Adipocyte (in vitro differentiated cells): ENCODE measurements around the gene GRAMD1A.
"Not testable (repeated sequence)": the region's sequence is repeated elsewhere in the genome, so short reads cannot be mapped to it uniquely, and the experiment has no call there.

ENCODE experiments used
- DNase-seq: peaks from one replicate; pipeline ENCODE4 v3.0.0-alpha.2; 2015; ENCODE audit warnings: low read depth
- H3K27me3 ChIP-seq: replicated peaks from 2 replicates; pipeline ENCODE4 v1.7.0; 2013; ENCODE audit warnings: mild to moderate bottlenecking, low read length, moderate library complexity; ENCODE audit not compliant: control insufficient read depth, insufficient read depth
- H3K36me3 ChIP-seq: 2 replicates; pipeline ENCODE4 v1.7.0; 2013; ENCODE audit warnings: low read length, mild to moderate bottlenecking, moderate library complexity; ENCODE audit not compliant: control insufficient read depth, insufficient read depth, severe bottlenecking
- H3K4me1 ChIP-seq: 2 replicates; pipeline ENCODE4 v1.7.0; 2013; ENCODE audit warnings: mild to moderate bottlenecking, low read length, moderate library complexity; ENCODE audit not compliant: control insufficient read depth, insufficient read depth
- H3K4me3 ChIP-seq: 2 replicates; pipeline ENCODE4 v1.7.0; 2013; ENCODE audit warnings: mild to moderate bottlenecking, low read length, moderate library complexity
- H3K9ac ChIP-seq: 2 replicates; pipeline ENCODE4 v1.7.0; 2013; ENCODE audit warnings: mild to moderate bottlenecking, low read length, moderate library complexity
- H3K9me3 ChIP-seq: 2 replicates; pipeline ENCODE4 v1.7.0; 2013; ENCODE audit warnings: mild to moderate bottlenecking, low read length, moderate library complexity; ENCODE audit not compliant: control insufficient read depth

GRAMD1A gene

DNA sequence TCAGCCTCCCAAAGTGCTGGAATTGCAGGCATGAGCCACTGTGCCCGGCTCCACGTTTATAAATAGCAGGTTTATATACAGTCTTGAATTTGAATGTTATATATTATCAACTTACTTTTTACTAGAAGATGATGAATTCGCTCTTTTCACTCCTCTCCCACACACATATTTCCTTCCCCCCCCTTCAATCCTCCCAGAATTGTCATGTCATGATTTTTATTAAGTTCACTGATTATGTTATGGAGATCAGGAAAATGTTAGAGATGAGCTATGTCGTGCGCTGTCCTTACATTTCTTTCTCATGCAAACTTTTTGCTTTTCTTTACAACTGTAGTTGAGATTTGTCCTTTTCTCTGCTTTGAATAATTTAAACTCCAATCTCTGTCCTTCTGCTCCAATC lies 17.8 kb upstream of the GRAMD1A start:
- DNase-seq, result no peak
- H3K9ac ChIP-seq, result no peak overlapping the region
- H3K9me3 ChIP-seq, result peaks cover 4% of the 10 kb centered on the region
- peaks cover 4% of the 10 kb centered on the region for H3K4me1 ChIP-seq
- H3K36me3 ChIP-seq, result no peaks in the 10 kb centered on the region
- no peak overlapping the region for H3K4me3 ChIP-seq
- H3K27me3 ChIP-seq, result peaks cover 7% of the 10 kb centered on the region

DNA sequence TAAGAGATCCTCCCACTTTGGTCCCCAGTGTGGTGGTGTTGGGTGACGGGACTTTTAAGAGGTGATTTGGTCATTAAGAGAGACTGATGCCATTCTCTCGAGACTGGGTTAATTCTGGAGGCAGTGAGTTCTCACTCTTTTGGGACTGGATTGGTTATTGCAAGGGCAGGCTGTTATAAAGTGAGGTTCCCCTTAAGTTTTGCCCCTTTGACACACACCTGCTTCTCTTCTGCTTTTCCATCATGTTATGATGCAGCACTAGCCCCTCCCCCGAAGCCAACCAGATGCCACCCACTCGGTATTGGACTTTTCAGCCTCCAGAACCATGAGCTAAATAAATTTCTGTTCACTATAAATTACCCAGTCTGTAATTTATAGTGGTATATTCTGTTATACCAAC lies 16.3 kb upstream of the GRAMD1A start:
- peaks cover 4% of the 10 kb centered on the region for H3K4me1 ChIP-seq
- no peak overlapping the region for H3K4me3 ChIP-seq
- H3K36me3 ChIP-seq, result no peaks in the 10 kb centered on the region
- H3K9me3 ChIP-seq, result peaks cover 4% of the 10 kb centered on the region
- H3K27me3 ChIP-seq, result peaks cover 7% of the 10 kb centered on the region
- no peak for DNase-seq
- H3K9ac ChIP-seq, result no peak overlapping the region

DNA sequence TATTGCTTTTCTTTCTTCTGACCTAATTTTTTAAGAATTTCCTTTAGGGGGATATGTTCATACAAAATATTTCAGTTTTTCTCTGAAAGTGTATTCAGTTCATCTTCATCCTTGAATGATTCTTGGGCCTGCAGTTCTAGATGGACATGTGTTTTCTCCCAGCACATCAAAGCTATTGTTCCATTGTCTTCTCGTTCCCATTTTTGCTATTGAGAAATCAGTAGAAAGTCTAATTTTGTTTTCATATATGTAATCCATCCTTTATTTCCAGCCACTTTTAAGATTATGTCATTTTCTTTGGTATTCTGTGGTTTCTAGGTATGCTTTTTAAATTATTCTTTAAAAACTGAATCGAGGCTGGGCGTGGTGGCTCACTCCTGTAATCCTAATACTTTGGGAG lies 15.8 kb upstream of the GRAMD1A start:
- DNase-seq, result no peak
- Histone ChIP-seq H3K4me1 (peaks cover 4% of the 10 kb centered on the region), H3K9me3 (peaks cover 4% of the 10 kb centered on the region), H3K36me3 (no peaks in the 10 kb centered on the region), H3K4me3 (no peak overlapping the region), H3K9ac (no peak overlapping the region), H3K27me3 (peaks cover 2% of the 10 kb centered on the region)

DNA sequence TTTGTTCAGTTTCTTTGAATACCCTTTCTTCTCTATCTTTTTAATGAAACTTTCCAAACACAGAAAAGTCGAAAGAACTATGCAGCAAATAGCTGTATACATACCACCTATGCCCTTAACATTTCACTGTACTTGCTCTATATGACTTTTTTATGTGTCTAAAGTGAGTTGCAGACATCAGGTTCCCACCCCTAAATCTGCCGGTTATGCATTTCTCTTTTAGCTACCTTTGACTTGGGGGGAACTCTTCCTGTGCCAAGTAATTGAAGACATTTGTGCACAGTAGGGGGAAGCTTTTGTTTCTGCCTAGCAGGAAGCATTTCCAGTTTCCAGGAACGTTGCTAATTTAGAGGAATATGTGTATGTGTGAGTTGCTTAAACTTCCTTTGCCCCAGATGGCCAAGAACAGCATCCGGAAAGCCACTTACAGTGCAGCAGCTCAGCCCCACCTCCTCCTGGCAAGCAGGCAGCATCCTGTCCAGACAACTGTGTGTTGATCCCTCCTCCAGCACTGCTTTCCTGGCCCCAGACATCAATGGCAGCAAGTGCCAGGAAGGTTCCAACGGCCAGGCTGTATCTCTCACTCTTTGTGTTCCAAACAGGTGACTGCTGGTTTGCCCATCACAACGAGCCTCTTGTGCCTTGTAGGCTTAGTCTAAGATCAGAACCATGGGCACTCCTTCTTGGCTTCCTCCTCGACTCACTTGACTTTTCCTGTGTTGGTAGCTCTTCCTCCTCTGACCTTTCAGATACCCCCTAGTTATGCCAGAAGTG lies 14.7 kb upstream of the GRAMD1A start:
- H3K9ac ChIP-seq, result peak overlapping the region; percentile 27
- peaks cover 4% of the 10 kb centered on the region for H3K4me1 ChIP-seq
- H3K4me3 ChIP-seq, result peak overlapping the region; percentile 6
- peaks cover 4% of the 10 kb centered on the region for H3K9me3 ChIP-seq
- no peak for DNase-seq
- no peaks in the 10 kb centered on the region for H3K27me3 ChIP-seq
- H3K36me3 ChIP-seq, result no peaks in the 10 kb centered on the region

DNA sequence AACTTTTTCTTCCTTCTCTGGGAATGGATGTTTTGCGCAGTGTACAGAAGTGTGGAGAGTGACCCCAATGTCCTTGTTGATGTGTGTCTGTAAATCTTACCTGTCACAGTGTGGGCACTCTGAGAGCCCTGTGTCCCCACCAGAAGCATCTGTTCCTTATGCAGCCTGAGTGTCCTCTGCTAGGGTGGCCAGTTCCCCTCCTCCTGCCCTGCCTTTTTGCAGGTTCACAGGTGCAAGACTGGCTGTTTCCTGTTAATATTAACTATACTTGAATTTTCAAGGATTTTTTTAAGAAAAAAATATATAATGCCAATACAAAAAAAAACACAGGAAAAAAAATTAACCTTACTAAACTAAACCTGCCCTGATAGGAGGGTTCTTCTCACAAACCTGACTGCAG lies 12.0 kb upstream of the GRAMD1A start:
- H3K36me3 ChIP-seq, result no peaks in the 10 kb centered on the region
- no peak for DNase-seq
- H3K9me3 ChIP-seq, result peaks cover 4% of the 10 kb centered on the region
- no peak overlapping the region for H3K9ac ChIP-seq
- H3K27me3 ChIP-seq, result no peaks in the 10 kb centered on the region
- H3K4me3 ChIP-seq, result no peak overlapping the region
- peaks cover 4% of the 10 kb centered on the region for H3K4me1 ChIP-seq

DNA sequence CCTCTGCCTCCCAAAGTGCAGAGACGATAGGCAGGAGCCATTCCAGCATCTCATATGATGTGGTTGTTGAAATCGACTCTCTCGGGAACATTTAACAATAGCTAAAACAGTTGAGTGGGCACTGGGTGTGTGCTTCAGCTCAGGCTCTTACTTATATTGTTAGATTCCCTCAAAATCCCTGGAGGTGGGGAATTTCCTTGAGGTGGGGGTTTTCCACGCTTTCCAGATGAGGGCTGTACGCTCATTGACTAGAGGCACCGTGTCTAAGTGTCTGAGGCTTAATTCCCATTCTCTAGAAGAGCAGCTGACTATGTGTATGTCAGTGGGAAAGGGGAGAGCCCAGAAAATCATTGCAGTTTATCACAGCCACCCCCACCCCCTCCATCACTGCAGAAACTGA lies 10.8 kb upstream of the GRAMD1A start:
- Histone ChIP-seq H3K4me1 (peaks cover 4% of the 10 kb centered on the region), H3K4me3 (no peak overlapping the region), H3K27me3 (peaks cover 3% of the 10 kb centered on the region), H3K36me3 (no peaks in the 10 kb centered on the region), H3K9ac (no peak overlapping the region), H3K9me3 (peaks cover 1% of the 10 kb centered on the region)
- DNase-seq, result no peak

DNA sequence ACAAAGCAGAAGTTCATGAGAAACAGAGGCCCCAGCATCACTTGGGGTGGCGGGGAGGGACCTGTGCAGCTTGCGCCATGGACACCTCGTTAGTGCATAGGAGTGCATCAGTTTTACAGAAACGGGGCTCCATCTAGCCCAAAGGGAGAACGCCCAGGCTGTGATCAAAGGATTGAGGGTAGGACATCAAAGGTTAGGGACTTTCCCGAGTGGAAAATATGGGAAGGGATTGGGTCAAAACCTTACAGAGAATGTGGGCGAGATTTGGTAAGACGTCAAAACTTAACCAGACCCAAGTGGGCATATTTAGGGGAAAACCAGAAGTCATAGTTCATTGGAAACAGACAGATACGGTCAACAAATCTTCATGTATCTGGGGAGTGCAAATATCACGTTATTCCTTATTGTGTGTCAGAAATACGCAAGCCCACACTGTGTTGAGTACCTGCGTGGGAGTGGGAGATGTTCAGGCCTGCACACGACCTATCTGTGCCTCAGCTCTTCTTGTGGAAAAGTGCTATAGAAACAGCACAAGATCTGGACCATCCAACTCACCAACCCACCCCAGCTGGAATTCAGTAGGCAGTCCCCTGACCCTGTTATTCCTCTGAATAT lies 9.4 kb upstream of the GRAMD1A start:
- DNase-seq, result no peak
- Histone ChIP-seq H3K36me3 (no peaks in the 10 kb centered on the region), H3K9ac (no peak overlapping the region), H3K4me1 (no peaks in the 10 kb centered on the region), H3K4me3 (no peak overlapping the region), H3K27me3 (peaks cover 3% of the 10 kb centered on the region), H3K9me3 (no peaks in the 10 kb centered on the region)

DNA sequence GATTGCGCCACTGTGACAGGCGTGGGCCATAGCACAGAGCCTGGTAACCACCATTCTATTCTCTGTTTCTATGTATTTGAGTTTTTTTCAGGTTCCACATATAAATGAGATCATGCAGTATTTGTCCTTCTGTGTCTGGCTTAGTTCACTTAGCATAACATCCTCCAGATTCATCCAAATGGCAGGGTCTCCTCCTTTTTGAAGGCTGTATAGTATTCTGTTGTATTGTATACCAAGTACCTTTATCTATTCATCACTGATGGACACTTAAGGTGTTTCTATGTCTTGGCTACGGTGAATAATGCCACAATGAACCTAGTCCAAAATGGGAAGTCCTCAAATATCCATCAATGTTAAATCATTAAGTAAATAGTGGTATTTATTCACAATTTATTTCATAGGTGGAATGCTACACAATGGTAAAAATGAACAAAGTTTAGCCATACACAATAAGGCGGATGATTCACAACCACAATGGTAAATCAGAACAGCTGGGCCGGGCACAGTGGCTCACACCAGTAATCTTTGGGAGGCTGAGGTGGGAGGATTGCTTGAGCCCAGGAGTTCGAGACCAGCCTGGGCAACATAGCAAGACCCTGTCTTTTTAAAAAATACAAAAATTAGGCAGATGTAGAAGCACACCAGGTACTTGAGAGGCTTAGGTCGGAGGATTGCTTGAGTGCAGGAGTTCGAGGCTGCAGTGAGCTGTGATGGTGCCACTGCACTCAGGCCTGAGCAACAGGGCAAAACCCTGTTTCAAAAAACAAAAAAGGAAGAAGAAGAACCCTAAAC lies 8.4 kb upstream of the GRAMD1A start:
- Histone ChIP-seq H3K4me1 (no peaks in the 10 kb centered on the region), H3K9me3 (no peaks in the 10 kb centered on the region), H3K9ac (no peak overlapping the region), H3K27me3 (peaks cover 3% of the 10 kb centered on the region), H3K36me3 (no peaks in the 10 kb centered on the region), H3K4me3 (no peak overlapping the region)
- no peak for DNase-seq

DNA sequence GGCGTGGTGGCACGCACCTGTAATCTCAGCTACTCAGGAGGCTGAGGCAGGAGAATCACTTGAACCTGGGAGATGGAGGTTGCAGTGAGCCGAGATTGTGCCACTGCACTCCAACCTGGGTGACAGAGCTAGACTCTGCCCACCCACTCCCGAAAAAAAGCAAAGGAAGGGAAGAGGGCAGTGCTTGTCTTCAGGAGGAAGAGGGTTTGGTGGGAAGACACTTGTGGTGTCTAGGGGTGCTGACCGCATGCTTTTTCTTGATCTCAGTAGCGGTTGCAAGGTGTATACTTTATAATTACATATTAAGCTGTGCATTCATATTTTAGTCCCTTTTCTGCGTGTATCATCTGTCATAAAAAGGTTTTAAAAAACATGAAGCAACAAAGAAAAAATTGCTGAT lies 7.5 kb upstream of the GRAMD1A start:
- not testable (repeated sequence) for H3K4me1 ChIP-seq, H3K9ac ChIP-seq, H3K27me3 ChIP-seq, DNase-seq, H3K36me3 ChIP-seq, H3K4me3 ChIP-seq, H3K9me3 ChIP-seq

DNA sequence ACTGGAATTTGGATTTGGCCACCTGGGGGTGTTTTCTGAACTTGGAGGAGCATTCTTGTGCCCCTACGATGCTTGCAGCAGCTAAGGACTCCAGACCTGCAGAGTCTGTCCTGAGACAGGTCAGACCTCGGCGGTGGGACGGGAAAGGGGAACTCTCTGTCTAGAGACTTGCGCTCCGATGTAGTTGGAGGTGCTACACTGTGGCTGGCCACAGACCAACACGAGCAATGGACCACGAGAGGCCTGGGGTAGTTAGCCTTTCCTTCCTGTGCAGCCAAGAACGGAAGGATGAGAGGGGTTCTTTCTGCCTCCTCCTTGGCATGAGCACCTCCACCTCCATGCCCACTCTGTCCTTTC lies 5.9 kb upstream of the GRAMD1A start:
- Histone ChIP-seq H3K27me3 (peaks cover 3% of the 10 kb centered on the region), H3K4me1 (peaks cover 2% of the 10 kb centered on the region), H3K4me3 (no peak overlapping the region), H3K9ac (no peak overlapping the region), H3K9me3 (no peaks in the 10 kb centered on the region), H3K36me3 (no peaks in the 10 kb centered on the region)
- DNase-seq, result no peak

DNA sequence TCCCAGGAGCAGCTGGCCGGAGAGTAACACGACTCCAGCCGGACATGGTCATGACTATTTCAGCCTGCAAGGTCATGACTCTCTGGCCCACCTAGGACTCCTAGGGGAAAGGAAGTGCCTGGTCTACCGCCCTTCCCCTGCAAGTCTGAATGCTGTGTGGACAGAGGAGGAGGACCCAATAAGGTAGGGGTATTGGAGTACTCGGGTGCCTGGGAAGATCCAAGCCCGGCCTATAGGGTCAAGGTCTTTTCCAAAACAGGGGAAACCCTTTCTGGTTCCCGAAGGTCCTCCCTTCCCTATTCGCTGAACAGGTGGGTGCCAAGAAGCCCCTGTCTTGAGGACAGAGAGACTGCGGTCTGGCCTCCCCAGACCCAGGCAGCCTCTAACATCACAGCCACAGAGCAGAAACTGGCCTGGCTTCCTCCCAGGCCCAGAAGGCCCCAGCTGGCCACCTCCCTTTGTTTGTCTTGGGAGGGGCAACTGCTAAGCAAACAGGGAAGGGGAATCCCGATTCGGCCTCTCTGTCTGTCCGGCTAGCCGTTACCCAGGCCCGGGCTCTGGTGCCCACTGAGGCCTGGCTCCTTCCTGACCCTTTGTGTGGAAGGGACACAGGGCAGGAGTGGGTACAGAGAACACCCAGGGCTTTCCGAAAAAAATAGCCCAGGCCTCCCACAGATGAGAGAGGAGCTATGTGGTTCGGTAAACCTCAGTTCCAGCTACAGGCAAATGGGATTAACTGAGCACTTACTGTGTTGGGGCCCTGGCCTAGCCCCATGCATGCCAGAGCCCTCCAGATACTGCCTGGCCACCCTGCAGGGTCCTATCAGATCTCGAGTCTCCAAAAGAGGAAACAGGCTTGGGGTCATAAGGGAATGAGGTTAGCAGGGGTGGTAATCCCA lies 5.2 kb upstream of the GRAMD1A start:
- DNase-seq, result no peak
- H3K36me3 ChIP-seq, result no peaks in the 10 kb centered on the region
- H3K9ac ChIP-seq, result no peak overlapping the region

More for the DNA sequence above, 5.2 kb upstream of the GRAMD1A start:
- Histone ChIP-seq H3K27me3 (peaks cover 3% of the 10 kb centered on the region), H3K4me3 (no peak overlapping the region), H3K4me1 (peaks cover 8% of the 10 kb centered on the region), H3K9me3 (no peaks in the 10 kb centered on the region)
